Right atrium auricular region (tissue), 2 donors: Measurements from ENCODE around the gene CAMK1D. TPM values are rescaled to one million over a fixed set of nuclear protein-coding genes. Genes with fewer than 3 reads are reported as not detected.
"Not testable (repeated sequence)": the region's sequence is repeated elsewhere in the genome, so short reads cannot be mapped to it uniquely, and the experiment has no call there.

Experiments used
- DNase-seq: peaks from one replicate; pipeline ENCODE4 v3.0.0-alpha.2; 2019; ENCODE audit warnings: low spot score
- H3K27ac ChIP-seq, 2 donors: fragments of 200-600 bp; sonication (generic); 1 replicate in 1 of 2; 2 replicates in 1 of 2; pipeline ENCODE4 v1.5.1; 2016 to 2019
- H3K27me3 ChIP-seq, 2 donors: fragments of 200-600 bp; sonication (generic); one replicate each; pipeline versions ENCODE4 v1.5.1 to v1.6.0; 2017 to 2019
- H3K36me3 ChIP-seq: fragments of 200-600 bp; sonication (generic); one replicate; pipeline ENCODE4 v1.5.1; 2016
- H3K4me1 ChIP-seq, 2 donors: fragments of 200-600 bp; sonication (generic); one replicate each; pipeline versions ENCODE4 v1.5.1 to v1.6.0; 2017 to 2019
- H3K4me3 ChIP-seq, 2 donors: fragments of 200-600 bp; sonication (generic); 1 replicate in 1 of 2; 2 replicates in 1 of 2; pipeline ENCODE4 v1.5.1; 2017 to 2019; ENCODE audit warnings: mild to moderate bottlenecking in 1 of 2, moderate library complexity in 1 of 2
- H3K9me3 ChIP-seq, 2 donors: fragments of 200-600 bp; sonication (generic); one replicate each; pipeline ENCODE4 v1.5.1; 2019
- total RNA-seq, 2 donors: library from RNA; depleted of rRNA; stranded (reverse); fragments of >200 nt; gene quantifications; one replicate each; pipeline ENCODE4 v1.1.0, GENCODE V29; 2016
- TF ChIP-seq, protein P1 (sequence below), 2 donors: fragments of 200-600 bp; sonication (generic); IDR thresholded peaks; one replicate each; pipeline ENCODE4 v1.5.1; 2019; ENCODE audit warnings: antibody characterized with exemption in 2 of 2

The CAMK1D gene
- 10 to 100 TPM; 24.5 to 27.2 TPM for total RNA-seq

DNA sequence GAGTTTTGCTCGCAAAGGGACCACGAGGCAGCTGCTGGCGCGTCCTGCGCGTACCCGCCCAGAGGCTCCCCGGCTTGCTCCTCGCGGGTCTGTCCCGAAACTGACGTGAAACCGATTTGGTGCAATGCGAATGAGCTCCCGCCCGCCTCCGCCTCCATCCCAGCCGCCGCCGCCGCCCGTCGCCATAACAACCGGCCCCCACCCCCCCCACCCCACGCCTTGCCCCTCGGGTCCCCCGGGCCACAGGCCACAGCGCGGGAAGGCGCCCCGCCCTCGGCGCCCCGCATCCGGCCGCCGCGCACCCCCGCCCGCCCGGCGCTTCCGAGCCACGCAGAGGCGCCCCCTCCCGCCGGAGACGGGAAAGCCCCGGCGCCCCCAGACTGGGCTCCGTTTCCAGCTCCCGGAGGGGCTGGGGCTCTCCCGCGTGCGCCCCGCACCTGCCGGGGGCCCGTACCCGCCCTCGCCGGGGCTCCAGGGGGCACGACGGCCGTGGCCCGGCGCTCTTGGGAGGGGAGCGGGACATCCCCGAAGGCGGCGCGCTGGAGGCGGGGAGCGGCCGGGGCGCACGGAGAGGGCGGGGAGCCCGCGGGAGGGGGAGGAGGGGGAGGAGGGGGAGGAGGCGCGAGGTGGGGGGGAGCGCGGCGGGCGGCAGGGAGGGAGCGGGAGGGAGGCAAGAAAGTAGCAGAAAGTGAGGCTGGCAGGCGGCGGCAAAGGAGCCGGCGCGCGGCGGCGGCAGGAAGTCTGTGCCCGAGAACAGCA lies at the start of gene CAMK1D:
Gene CAMK1D, plus strand, starts transcription at position 678 of the 759 bp plus-strand sequence.
- Histone ChIP-seq H3K9me3 (no peaks in the 10 kb centered on the region), H3K4me1 (peaks cover 0 to 33% of the 10 kb centered on the region in 2 donors), H3K36me3 (no peaks in the 10 kb centered on the region), H3K27me3 (no peaks in the 10 kb centered on the region), H3K27ac (peak within 1 kb of the TSS; percentile 90 to 94), H3K4me3 (peak within 1 kb of the TSS; percentile 84 to 92)
- DNase-seq: peak; percentile 82
- TF ChIP-seq, protein P1, sequence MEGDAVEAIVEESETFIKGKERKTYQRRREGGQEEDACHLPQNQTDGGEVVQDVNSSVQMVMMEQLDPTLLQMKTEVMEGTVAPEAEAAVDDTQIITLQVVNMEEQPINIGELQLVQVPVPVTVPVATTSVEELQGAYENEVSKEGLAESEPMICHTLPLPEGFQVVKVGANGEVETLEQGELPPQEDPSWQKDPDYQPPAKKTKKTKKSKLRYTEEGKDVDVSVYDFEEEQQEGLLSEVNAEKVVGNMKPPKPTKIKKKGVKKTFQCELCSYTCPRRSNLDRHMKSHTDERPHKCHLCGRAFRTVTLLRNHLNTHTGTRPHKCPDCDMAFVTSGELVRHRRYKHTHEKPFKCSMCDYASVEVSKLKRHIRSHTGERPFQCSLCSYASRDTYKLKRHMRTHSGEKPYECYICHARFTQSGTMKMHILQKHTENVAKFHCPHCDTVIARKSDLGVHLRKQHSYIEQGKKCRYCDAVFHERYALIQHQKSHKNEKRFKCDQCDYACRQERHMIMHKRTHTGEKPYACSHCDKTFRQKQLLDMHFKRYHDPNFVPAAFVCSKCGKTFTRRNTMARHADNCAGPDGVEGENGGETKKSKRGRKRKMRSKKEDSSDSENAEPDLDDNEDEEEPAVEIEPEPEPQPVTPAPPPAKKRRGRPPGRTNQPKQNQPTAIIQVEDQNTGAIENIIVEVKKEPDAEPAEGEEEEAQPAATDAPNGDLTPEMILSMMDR (IDR thresholded peaks at IDR 0.05): peak in 1 of 2 donors; percentile 66

- not testable (repeated sequence) for DNase-seq, H3K27me3 ChIP-seq, H3K4me3 ChIP-seq, H3K36me3 ChIP-seq, H3K4me1 ChIP-seq, H3K9me3 ChIP-seq, H3K27ac ChIP-seq
These were observed 48.3 kb upstream of the CAMK1D start for GRCh38 chr10:12301036-12301435.

DNA sequence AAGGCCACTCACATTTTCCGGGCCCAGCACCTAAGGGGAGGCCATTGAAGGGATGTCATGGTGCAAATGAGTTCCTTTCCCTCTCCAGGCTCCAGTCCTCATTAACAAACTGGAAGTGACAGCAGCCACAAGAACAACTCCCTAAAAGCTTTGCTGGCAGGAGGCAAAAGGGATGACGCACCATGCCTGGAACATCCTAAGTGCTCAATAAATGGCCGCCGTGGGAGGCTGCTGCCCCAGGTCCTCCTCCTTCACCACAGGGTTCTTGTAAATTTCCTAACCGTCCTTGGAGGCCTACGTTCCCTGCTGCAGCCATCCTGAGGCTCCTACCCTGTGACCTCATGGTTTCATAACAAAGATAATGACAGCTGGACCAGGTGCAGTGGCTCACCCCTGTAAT lies 41.3 kb upstream of the CAMK1D start:
- no peaks in the 10 kb centered on the region for H3K27me3 ChIP-seq
- H3K27ac ChIP-seq: no peak overlapping the region
- H3K36me3 ChIP-seq: no peaks in the 10 kb centered on the region
- H3K9me3 ChIP-seq: no peaks in the 10 kb centered on the region
- no peak overlapping the region for H3K4me3 ChIP-seq
- no peaks in the 10 kb centered on the region for H3K4me1 ChIP-seq
- TF ChIP-seq, protein P1 (IDR thresholded peaks at IDR 0.05): no peak
- no peak for DNase-seq

GRCh38 chr10:12308736-12309375 lies 40.5 kb upstream of the CAMK1D start:
- DNase-seq: no peak

GRCh38 chr10:12309783-12310182 lies 39.6 kb upstream of the CAMK1D start:
- H3K4me1 ChIP-seq: not testable (repeated sequence)

More at GRCh38 chr10:12308736-12309375, 40.5 kb upstream of the CAMK1D start:
- TF ChIP-seq, protein P1 (IDR thresholded peaks at IDR 0.05): no peak
- Histone ChIP-seq H3K4me3 (no peak overlapping the region), H3K4me1 (no peaks in the 10 kb centered on the region), H3K27ac (no peak overlapping the region), H3K27me3 (no peaks in the 10 kb centered on the region), H3K36me3 (no peaks in the 10 kb centered on the region), H3K9me3 (no peaks in the 10 kb centered on the region)

GRCh38 chr10:12314836-12315235 lies 34.5 kb upstream of the CAMK1D start:
- DNase-seq: no peak
- H3K27me3 ChIP-seq: no peaks in the 10 kb centered on the region
- no peak overlapping the region for H3K4me3 ChIP-seq
- H3K36me3 ChIP-seq: no peaks in the 10 kb centered on the region
- no peak overlapping the region for H3K27ac ChIP-seq
- no peaks in the 10 kb centered on the region for H3K9me3 ChIP-seq
- TF ChIP-seq, protein P1 (IDR thresholded peaks at IDR 0.05): no peak
- no peaks in the 10 kb centered on the region for H3K4me1 ChIP-seq

More at GRCh38 chr10:12309783-12310182, 39.6 kb upstream of the CAMK1D start:
- not testable (repeated sequence) for DNase-seq, H3K9me3 ChIP-seq, H3K27ac ChIP-seq, H3K36me3 ChIP-seq, H3K27me3 ChIP-seq, H3K4me3 ChIP-seq
